Measurements from ENCODE around the gene PRKN. TPM values are rescaled to one million over a fixed set of nuclear protein-coding genes. Genes with fewer than 3 reads are reported as not detected.

Gene PRKN
- total RNA-seq, 4 donors from 2014 or later, result 9.6 to 17.0 (median 11.6) TPM

DNA sequence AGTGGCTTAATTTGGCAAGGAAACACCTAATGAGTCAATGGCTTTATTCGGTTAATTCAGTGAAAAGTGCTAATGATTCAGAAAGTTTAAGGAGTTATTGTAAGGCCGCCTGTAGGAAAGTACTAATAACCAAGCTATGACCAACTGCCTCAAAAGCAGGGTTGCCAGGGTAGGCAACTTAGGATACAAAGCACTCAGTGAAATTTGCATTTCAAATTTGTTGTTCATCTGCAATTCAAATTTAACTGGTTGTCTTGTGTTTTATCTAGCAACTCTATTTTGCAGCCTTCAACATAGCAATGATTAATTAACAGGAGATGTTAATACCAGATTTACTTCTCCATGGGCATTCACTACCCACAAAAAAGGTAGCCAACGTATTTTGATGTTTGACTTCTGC is 412.3 kb downstream of the PRKN start:
- TF ChIP-seq CTCF (IDR thresholded peaks at IDR 0.05; ENCODE audit: low read depth), result no peak

- TF ChIP-seq CTCF (IDR thresholded peaks at IDR 0.05; ENCODE audit: low read depth), result no peak
Measured at GRCh38 chr6:162313922-162314660, 413.5 kb downstream of the PRKN start.

DNA sequence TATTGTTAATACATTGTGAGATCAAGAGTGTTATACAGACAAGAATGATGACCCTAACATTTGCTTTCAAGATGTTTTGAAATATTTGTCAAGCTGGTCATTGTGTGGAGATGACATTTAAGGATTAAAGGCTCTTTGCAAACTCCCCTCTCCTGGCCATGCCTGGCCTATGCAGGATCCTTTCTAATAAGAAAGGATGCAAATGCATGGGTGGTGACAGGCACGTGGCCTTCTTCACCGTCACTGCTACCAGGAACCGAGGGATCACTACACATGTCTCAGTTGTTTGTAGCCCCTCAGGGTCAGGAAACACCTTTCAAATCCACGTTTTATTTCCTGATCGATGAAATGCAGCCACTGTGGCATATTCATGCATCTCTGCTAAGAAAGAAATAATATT is 419.7 kb downstream of the PRKN start:
- no peak for TF ChIP-seq CTCF (IDR thresholded peaks at IDR 0.05; ENCODE audit: low read depth)

DNA sequence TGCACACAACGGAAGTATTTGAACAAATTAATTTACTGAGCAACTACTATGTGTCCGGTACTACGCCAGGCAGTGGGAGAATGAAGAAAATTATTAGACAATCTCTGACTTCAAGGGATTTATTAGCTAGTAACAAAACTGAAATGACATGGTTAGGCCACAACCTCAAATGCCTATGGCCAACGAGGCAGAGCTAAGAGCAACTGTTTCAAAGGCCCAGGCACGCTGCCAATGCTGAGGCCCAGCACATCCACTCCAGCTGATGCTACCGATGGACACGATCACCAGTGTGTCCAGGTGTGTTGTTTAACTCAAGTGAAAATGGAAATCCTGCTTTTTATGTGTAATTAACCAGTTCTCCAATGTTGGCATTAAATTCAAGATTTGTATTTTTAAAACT is 420.9 kb downstream of the PRKN start:
- no peak for TF ChIP-seq CTCF (IDR thresholded peaks at IDR 0.05; ENCODE audit: low read depth)

DNA sequence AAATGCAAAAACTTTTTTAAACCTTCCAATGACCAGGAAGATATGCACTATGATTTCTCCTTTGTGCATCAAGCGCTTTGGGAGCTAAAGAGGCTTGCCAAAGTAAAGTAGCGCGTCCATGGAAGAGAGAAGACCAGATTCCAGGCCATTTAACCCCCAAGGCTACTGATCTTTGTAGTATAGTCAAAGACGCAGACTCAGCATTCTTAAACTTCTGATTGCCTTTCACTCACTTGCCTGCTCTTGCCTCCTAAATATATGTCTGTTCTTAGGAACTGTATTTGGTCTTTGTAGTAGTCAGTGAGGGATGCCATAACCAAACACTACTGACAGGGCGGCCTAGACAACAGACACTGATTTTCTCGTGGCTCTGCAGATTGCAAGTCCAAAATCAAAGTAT is 426.4 kb downstream of the PRKN start:
- no peak for TF ChIP-seq CTCF (IDR thresholded peaks at IDR 0.05; ENCODE audit: low read depth)

- TF ChIP-seq CTCF (IDR thresholded peaks at IDR 0.05; ENCODE audit: low read depth), result no peak
Measured at GRCh38 chr6:162294029-162294428, 433.5 kb downstream of the PRKN start.

- TF ChIP-seq CTCF (IDR thresholded peaks at IDR 0.05; ENCODE audit: low read depth), result no peak
Measured at GRCh38 chr6:162292915-162293314, 434.7 kb downstream of the PRKN start.
